ENCODE measurements around the gene SLC14A1.
"Not testable (repeated sequence)": the region's sequence is repeated elsewhere in the genome, so short reads cannot be mapped to it uniquely, and the experiment has no call there.

Gene SLC14A1

DNA sequence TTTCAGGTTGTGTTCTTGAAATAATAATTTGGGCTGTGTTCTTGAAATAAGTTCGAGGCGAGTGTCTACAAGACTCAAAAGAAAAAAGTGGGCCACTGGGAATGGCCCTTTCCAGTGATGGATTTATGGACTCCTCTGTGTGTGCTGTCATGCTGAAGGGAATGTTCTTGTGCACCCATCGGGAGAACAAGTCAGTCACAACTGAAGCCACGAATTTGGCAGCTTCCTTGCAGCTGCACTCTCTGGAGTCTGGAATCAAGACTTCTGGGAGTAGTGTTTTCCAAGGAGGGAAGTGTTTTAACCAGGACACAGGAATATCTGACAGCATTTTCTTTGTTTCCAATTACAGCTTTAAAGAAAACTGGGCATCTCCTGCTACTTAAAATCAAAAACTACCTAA, 620 bp downstream of the SLC14A1 start:
- DNase-seq: no peak

DNA sequence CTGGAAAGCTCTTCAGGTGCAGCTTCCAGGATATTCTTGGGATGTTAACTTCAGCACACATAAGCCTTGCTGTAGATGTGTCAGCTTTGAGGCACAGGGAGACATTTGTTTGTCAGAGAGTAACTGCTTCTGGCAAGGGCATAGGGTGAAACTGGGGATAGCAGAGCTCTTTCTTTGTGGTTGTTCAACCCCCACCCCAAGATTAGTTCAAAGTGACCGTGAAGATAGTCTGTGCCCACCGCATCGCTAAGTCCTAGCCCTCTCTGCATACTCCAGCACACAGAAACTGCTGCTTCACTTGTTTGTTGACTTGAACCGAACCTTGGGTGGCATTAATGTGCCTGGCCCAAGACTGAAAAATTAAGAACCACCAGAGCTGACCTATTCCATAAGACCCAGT, 1.4 kb downstream of the SLC14A1 start:
- DNase-seq: no peak

DNA sequence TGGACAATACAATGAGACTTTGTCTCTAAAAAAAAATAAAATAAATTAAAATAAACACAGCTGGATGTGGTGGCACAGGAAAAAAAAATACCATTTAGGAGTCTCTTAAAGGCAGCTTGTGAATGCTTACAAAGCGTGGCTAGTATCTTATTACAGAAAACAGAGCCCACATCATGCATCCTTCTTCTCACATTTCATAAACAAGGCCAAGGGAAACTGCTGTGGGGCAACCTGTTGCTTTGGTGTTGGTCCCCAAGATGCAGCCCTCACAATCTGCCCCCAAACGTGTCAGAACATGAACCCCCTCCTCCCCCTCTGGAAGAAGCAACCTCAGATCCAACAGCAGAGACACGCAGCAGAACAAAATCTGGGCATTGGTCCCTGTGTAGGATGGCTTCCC, 2.6 kb downstream of the SLC14A1 start:
- DNase-seq: no peak

DNA sequence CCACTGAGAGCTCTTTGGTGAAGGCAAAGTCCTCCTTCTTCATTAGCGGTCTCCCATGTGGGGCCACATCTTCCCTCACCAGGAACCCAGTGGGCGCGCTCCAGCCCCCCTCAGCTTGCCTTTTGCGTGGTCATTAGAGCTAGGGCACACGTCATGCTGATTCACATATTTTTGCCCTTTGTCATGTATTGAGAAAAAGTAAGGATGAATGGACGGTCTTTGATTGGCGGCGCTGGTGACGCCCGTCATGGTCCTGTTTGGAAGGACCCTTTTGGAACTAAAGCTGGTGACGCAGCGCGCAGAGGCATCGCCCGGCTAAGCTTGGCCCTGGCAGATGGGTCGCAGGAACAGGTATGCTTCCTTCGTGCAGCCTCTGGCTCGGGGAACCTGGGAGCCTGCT, 3.1 kb downstream of the SLC14A1 start:
- no peak for DNase-seq

DNA sequence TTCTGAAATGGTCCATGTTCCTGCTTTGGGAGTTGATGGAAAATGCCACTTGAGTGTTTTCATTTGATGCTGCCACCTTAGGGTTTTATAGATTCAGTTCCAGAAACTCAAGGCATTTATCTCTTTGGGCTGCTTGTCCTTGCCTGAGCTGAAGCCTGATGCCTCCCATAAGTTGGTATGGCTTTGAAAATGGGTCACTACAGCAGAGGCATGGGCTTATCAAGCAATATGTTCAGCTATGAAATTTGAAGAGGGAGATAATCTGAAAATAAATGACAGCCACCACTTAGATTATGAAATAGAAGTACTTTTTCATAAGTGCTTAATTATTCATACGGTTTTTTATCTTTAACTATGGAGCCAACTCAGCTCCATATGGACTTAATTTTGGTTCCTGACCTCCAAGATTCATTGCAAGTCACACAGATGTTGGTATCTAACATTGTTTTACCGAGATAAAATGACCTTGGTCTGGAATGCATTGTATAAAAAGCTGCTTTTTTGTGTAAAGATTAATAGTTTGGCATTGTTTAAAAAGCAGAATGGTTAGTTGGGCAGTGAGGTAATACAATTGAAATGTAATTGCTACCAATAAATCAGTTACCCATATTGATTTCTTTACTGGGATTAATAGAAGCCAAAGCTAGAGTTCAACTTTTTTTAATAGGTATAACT, 4.5 kb downstream of the SLC14A1 start:
- DNase-seq: peak; percentile 26

DNA sequence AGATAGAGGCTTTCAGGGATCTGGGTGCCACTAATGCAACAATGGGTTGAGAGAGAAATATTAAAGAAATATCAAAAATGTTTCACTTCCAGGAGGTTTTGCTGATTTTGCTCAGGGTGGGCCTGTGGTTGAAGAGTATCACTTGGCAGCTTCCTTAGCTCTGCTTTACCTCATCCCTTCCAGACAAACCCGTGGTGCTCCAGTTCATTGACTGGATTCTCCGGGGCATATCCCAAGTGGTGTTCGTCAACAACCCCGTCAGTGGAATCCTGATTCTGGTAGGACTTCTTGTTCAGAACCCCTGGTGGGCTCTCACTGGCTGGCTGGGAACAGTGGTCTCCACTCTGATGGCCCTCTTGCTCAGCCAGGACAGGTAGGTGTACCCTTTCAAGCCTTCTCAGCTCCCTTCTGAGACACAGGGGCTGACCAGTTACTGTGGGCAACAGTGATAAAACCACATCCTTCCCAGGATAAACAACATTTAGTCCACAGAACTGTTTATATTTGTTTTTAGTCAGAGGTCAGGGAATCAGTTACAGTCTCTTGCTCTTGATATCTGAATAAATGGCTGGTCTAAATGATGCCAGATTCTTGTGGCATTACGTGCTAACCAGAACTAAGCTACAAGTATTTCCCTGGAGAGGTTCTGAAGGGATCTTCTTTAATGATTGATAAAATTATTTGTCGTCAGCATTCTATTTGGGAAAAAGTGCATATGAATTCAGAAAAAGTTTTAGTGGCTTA, 7.0 kb downstream of the SLC14A1 start:
- DNase-seq: peak; percentile 84

DNA sequence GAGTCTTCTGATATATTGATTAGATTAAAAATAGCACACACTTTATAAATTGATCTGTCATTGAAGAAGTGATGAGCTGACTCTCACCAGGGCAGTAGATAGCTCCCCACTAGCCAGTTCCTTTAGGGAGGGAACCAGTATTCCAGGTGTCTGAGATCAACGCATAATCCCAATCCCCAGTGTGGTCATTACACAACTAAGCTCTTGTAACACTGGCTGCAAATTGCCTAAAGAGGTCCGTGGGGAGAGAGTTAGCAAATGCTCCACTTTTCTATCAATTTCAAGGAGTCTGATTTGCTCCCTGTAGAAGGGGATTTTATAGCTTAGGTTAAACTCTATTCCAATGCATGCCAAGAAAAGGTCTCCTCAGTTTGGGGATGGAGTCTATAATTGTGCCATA, 7.7 kb downstream of the SLC14A1 start:
- no peak for DNase-seq

DNA sequence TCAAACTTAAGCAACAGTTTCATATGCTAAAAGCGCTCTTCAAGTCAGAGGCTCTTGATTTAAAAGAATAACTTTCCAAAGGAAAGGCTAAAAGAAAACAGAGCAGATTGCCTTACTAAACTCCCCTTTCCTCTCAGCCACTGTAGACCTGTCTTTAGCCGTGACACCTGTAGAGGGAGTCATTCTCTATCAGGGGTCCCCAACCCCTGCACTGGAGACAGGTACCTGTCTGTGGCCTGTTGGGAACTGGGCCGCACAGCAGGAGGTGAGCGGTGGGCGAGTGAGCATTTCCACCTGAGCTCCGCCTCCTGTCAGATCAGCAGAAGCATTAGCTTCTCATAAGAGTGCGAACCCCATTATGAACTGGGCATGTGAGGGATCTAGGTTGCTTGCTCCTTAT, 9.6 kb downstream of the SLC14A1 start:
- DNase-seq: no peak

DNA sequence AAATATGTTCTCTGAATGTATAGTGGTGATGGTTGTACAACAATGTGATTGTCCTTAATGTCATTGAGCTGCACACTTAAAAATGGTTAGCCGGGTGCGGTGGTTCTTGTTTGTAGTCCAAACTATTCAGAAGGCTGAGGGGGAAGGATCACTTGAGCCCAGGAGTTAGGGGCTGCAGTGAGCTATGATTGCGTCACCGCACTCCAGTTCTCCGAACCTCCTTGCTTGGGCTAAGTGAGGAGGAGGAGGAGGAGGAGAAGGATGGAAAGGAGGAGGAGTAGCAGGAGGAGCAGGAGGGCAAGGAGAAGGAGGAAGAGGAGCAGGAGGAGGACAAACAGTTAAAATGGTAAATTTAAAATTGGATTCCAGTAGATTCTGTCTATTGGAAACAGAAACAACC, 10.5 kb downstream of the SLC14A1 start:
- DNase-seq: no peak

DNA sequence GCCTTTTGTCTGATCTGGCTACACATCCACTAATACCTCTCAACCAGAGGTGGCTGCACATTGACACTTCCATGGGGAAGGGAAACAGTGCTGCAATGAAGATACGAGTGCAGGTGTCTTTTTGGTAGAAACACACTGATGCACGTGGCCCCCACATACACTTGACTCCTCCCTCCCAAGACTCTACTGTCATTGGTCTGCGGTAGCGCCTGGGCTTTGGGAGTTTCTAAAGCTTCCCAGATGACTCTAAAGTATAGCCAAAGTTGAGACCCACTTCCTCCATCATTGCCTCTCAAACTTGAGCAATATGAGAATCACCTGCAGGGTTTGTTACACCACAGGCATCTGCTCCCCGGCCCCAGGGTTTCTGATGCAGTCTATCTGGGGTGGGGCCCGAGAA, 11.0 kb downstream of the SLC14A1 start:
- DNase-seq: no peak

DNA sequence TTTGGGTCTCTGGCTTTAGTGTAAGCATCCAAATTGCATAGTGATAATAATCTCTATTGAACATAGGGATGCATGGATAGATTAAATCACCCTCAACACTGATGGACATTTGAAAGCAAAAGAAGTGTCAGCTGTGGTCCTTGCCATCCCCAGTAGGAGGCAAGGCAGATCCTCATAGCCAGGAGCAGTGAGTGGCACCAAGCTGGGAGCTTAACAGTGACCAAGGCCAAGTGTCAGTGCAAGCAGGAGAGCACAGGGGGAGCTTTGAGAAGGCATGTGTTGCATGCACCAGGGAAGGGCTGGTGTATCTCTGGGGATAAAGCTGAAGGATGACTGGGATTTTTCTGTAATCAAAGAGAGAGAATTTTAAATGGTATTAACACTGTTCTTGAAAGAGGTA, 14.7 kb downstream of the SLC14A1 start:
- no peak for DNase-seq

DNA sequence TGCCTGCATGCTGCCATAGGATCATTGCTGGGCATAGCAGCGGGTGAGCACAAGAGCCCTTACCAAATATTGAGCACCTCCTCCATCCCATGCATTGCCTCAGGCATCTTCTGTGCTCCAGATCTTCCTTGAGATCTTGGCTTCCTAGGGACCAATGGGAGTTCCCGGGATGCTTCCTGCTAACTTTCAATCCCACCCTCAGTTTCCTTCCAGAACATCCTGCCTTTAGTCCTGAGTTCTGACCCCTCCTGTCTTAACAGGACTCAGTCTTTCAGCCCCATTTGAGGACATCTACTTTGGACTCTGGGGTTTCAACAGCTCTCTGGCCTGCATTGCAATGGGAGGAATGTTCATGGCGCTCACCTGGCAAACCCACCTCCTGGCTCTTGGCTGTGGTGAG, 15.3 kb downstream of the SLC14A1 start:
- DNase-seq: no peak

DNA sequence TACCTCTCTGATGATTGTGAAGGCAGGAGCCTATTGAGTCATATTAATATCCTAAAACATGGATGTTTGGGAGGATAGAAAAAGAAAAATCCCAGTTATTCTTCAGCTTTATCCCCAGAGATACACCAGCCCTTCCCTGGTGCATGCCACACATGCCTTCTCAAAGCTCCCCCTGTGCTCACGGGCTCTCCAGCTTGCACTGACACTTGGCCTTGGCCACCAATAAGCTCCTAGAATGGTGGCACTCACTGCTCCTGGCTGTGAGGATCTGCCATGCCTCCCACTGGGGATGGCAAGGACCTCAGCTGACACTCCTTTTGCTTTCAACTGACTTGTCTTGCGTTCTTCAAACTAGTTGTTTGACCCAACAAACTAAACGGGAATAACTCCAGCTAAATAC, 15.9 kb downstream of the SLC14A1 start:
- no peak for DNase-seq

DNA sequence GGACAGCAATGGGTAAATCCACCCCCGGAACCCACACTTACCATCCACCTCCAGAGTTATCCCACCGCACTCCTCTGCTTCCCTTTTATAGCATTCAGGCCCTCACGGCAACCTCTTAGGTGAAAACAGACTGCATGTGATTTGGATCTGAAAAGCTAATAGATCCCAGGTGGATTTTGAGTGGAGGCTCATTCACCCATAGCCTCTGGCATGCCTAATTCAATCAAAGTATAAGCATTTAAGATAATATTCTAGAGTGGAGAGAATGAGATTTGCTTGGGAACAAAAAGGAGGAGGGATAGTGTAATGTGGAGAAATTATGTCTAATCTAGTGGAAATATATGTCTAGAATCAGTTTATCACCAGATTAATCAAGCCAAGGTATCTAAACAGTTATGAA, 17.1 kb downstream of the SLC14A1 start:
- DNase-seq: no peak

DNA sequence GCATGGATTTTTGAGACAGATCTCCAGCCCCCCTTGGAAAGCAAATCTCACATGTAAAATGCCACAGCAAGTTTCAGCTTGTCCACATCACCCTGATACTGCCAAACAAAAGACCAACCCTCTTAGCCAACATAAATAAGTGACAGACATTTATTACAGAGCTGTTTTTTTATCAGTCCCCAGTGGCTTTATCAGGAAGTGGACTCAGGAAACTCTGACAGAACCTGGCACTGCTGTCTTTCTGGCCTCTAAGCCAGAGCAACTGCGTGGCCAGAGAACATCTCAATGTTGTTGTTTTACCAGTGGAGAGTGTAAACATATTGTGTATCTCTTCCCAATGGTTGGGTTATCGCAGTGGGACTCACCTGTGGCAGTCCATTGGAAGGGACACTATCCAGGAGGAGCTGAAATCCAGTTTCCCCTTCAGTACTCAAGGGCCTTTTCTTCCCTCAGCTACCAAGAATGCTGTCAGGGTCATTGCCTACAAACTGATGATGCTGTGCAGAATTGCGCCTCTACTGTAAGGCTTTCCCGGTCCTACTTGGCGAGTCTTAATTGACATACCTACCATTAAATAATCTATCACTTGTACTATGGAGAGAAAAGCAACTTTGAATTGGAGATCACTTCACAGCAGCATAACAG, 22.0 kb downstream of the SLC14A1 start:
- DNase-seq: no peak

DNA sequence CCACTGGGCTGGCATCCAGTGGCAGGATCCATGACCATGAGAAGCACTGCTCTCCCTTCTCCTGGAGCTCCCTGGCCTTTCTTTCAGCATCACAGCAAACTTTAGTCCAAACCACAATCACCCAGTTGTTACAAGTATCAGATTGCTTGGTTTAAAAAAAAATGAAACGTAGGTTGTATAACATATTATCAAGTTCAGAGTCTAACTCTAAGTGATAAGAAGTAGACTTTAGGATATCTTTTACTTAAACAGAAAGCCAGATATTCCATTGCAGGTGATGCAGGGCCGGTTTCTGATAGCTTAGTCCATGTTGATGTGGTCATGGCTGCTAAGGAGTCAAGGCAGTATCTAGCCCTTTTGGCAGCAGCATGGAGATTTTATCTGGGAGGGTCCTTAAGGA, 24.5 kb downstream of the SLC14A1 start:
- DNase-seq: no peak

DNA sequence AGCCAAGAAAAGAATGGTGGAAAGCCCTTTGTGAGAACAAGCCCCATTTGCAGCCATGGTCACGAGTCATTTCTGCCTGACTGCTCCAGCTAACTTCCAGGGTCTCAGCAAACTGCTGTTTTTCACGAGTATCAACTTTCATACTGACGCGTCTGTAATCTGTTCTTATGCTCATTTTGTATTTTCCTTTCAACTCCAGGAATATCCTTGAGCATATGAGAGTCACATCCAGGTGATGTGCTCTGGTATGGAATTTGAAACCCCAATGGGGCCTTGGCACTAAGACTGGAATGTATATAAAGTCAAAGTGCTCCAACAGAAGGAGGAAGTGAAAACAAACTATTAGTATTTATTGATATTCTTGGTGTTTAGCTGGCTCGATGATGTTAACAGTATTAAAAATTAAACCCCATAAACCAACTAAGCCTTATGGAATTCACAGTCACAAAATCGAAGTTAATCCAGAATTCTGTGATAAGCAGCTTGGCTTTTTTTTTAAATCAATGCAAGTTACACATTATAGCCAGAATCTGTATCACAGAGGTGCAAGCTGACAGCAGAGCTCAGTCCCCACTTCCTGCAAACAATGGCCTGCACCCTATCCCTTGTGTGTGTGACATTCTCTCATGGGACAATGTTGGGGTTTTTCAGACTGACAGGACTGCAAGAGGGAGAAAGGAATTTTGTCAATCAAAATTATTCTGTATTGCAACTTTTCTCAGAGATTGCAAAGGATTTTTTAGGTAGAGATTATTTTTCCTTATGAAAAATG, 26.1 kb downstream of the SLC14A1 start:
- DNase-seq: no peak

DNA sequence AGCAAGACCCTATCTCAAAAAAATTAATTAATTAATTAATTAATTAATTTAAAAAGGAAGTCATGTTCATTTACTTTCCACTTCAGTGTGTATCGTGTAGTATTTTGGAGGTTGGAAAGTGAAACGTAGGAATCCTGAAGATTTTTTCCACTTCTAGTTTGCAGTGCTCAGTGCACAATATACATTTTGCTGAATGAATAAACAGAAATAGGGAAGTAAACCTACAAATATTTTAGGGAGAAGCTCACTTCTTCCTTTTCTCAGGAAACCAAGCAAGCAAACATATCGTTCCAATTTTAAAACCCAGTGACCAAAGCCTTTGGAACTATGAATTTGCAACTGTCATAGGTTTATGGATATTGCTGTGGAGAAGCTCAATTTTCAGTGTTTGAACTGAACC, 27.8 kb downstream of the SLC14A1 start:
- DNase-seq: no peak

DNA sequence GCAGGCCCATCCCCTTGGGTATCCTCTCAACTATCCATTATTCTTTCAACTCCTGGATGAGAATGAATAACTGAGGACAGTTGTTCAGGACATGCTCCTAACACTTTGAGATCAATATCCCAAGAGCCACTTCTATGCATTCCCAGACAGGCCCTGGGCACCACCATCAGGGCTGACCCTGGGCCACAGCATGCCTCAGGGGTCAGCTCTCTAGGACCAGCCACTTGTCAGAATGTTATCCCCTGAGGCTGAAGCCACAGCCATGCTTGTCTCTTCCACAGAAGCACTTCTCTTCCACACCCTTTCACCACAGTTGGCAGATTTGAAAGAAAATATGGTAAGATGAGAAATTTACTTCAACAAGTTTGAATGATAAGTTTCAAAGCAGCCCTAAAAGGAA, 28.7 kb downstream of the SLC14A1 start:
- no peak for DNase-seq

DNA sequence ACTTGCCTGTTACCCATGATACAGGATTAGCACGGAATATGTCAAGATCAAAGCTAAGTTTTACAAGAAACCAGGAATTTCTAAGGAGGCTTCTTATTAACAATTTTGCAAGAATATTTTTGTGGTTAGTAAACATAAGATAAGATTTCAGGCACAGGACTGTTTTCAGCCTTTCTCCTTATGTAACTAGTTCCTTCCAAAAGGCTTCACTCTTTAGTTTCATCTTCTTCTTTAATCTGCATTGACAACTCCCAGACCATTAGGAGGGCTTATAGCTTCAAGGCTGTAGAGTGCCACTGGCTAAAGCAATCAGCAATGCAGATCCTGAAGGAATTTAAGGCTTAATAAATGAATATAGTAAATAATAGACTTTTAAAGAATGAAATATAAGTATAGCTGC, 29.3 kb downstream of the SLC14A1 start:
- DNase-seq: no peak

DNA sequence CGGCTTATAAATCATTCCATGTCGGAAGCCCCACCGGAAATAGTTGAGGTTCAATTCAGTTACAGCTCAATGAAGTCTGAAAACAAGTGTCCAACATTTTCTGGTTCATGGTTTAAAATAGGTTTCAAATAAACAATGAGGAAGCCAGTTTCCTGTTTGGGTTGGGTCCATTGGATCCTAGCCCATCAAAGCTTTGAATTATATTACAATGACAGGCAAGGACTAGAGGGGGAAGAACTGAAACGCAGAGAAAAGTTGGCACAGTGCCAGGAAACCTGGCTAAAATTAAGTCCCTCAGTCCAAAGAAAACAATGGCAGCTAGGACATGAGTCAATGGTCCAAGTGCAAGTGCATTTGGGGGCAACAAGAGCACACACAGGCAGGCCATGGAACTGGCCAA, 32.0 kb downstream of the SLC14A1 start:
- DNase-seq: peak; percentile 42

DNA sequence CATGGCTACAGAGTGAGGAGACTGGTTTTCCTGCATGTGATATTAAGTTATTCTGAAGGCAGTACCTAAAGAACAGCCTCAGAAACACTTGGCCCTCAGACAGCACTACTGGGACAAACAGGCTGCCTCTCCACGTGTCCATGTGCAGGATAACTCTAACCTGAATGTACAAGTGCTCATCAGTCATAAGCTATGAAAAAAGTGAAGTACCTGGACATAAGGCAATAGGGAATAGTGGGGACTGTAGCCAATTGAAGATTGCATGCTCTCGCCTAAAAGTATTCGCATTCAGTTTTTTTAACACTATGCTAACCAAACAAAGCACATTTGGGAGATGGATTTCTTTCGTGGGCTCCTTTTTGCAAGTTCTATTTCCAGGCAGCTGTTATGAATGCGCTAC, 33.0 kb downstream of the SLC14A1 start:
- DNase-seq: no peak

DNA sequence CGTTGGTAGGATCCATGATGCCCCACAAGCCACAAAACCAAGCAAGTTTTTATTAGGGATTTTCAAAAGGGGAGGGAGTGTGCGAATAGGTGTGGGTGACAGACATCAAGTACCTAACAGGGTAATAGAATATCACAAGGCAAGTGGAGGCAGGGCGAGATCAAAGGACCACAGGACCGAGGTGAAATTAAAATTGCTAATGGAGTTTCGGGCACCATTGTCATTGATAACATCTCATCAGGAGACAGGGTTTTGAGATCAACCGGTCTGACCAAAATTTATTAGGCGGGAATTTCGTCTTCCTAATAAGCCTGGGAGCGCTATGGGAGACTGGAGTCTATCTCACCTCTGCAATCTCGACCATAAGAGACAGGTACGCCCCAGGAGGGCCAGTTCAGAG, 33.7 kb downstream of the SLC14A1 start:
- DNase-seq: not testable (repeated sequence)
